ENCODE data around the gene STK35. TPM values are rescaled to one million over a fixed set of nuclear protein-coding genes. Genes with fewer than 3 reads are reported as not detected.

The STK35 gene
- total RNA-seq, 1 donor from 2014 or later, result 31.0 TPM

- H3K4me3 Mint-ChIP-seq, result no peak overlapping the region
- H3K36me3 Mint-ChIP-seq, result peaks cover 6% of the 10 kb centered on the region
- peaks cover 48% of the 10 kb centered on the region for H3K4me1 Mint-ChIP-seq
- no peaks in the 10 kb centered on the region for H3K27me3 Mint-ChIP-seq (ENCODE audit: low read depth)
- H3K9me3 Mint-ChIP-seq, result no peaks in the 10 kb centered on the region
- no peak for DNase-seq (ENCODE audit: low spot score in 2 of 2, unreplicated experiment in 2 of 2)
- no peak overlapping the region for H3K27ac Mint-ChIP-seq
- TF ChIP-seq CTCF (IDR thresholded peaks at IDR 0.05; ENCODE audit: unreplicated experiment), result no peak
Observed at GRCh38 chr20:2108498-2108897, 6.9 kb downstream of the STK35 start.

GRCh38 chr20:2108987-2109386 lies 7.4 kb downstream of the STK35 start:
- peaks cover 6% of the 10 kb centered on the region for H3K36me3 Mint-ChIP-seq
- DNase-seq (ENCODE audit: low spot score in 2 of 2, unreplicated experiment in 2 of 2), result no peak
- no peak overlapping the region for H3K4me3 Mint-ChIP-seq
- TF ChIP-seq CTCF (IDR thresholded peaks at IDR 0.05; ENCODE audit: unreplicated experiment), result no peak
- H3K27ac Mint-ChIP-seq, result peak overlapping the region; percentile 23
- H3K9me3 Mint-ChIP-seq, result no peaks in the 10 kb centered on the region
- peaks cover 44% of the 10 kb centered on the region for H3K4me1 Mint-ChIP-seq
- H3K27me3 Mint-ChIP-seq (ENCODE audit: low read depth), result no peaks in the 10 kb centered on the region

- H3K27ac Mint-ChIP-seq, result no peak overlapping the region
- H3K36me3 Mint-ChIP-seq, result peaks cover 6% of the 10 kb centered on the region
- no peak for DNase-seq (ENCODE audit: low spot score in 2 of 2, unreplicated experiment in 2 of 2)
- peaks cover 40% of the 10 kb centered on the region for H3K4me1 Mint-ChIP-seq
- H3K4me3 Mint-ChIP-seq, result no peak overlapping the region
- no peaks in the 10 kb centered on the region for H3K9me3 Mint-ChIP-seq
- no peaks in the 10 kb centered on the region for H3K27me3 Mint-ChIP-seq (ENCODE audit: low read depth)
- TF ChIP-seq CTCF (IDR thresholded peaks at IDR 0.05; ENCODE audit: unreplicated experiment), result no peak
Observed at GRCh38 chr20:2109425-2110210, 8.0 kb downstream of the STK35 start.

GRCh38 chr20:2112910-2113309 lies 11.3 kb downstream of the STK35 start:
- Mint-ChIP-seq H3K27me3 (ENCODE audit: low read depth) (no peaks in the 10 kb centered on the region), H3K9me3 (no peaks in the 10 kb centered on the region), H3K27ac (no peak overlapping the region), H3K4me3 (no peak overlapping the region), H3K36me3 (peaks cover 3% of the 10 kb centered on the region), H3K4me1 (peaks cover 22% of the 10 kb centered on the region)
- no peak for TF ChIP-seq CTCF (IDR thresholded peaks at IDR 0.05; ENCODE audit: unreplicated experiment)
- DNase-seq (ENCODE audit: low spot score in 2 of 2, unreplicated experiment in 2 of 2), result no peak

GRCh38 chr20:2114127-2114959 lies 12.7 kb downstream of the STK35 start:
- Mint-ChIP-seq H3K36me3 (peaks cover 13% of the 10 kb centered on the region), H3K9me3 (no peaks in the 10 kb centered on the region), H3K4me1 (peaks cover 15% of the 10 kb centered on the region), H3K27me3 (ENCODE audit: low read depth) (no peaks in the 10 kb centered on the region), H3K27ac (no peak overlapping the region), H3K4me3 (no peak overlapping the region)
- no peak for DNase-seq (ENCODE audit: low spot score in 2 of 2, unreplicated experiment in 2 of 2)
- no peak for TF ChIP-seq CTCF (IDR thresholded peaks at IDR 0.05; ENCODE audit: unreplicated experiment)

Measured in mesothelial cell of epicardium (in vitro differentiated cells).